GM19035 (cell line): ENCODE data around the gene FNBP1.

ENCODE experiments used
- ATAC-seq: cut with Tn5 transposase; IDR thresholded peaks from one replicate; pipeline ENCODE4 v1.9.1; 2021; ENCODE audit not compliant: unreplicated experiment

The FNBP1 gene

GRCh38 chr9:130042885-130043653, at the start of gene FNBP1:
FNBP1 (minus strand) TSS chr9:130043189; CDS start chr9:130042975, 214 bp downstream.
- ATAC-seq: peak; percentile 40

- ATAC-seq: no peak
Measured at GRCh38 chr9:130090915-130091314, 47.9 kb upstream of the FNBP1 start.

DNA sequence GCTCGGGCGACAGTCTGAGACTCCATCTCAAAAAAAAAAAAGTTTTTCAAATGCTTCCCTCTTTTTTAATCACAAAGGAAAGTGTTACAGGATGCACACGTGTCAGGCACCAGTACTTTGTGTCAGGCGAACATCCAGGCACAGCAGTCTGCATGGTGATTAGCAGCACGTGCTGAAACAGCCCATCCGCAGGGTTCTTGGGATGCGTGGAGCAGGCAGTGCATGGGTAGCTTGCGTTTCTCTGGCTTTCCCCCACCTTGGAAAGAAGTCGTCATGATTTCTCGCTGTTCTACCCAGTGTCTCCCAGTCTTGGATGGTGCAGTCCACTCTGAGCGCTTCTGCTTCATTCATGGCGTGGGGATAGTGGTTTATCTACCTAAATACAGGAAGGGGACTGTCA, 46.2 kb upstream of the FNBP1 start:
- no peak for ATAC-seq

DNA sequence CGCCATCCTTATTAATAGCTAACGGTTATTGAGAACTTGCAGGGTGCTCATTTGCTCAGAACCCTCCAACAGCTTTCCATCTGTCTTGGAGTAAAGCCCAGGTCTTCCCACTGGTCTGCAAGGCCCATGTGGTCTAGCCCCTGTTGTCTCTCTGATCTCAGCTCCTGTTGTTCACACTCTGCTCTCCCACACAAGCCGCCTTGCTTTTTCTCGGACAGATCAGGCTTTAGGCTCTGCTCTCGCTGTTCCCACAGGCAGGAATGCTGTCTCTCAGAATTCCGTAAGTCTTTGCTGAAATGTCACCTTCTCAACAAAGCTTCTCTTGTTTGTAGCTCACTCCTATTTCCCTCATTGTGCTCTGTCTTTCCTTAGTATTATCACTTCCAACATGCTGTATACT, 45.1 kb upstream of the FNBP1 start:
- no peak for ATAC-seq

DNA sequence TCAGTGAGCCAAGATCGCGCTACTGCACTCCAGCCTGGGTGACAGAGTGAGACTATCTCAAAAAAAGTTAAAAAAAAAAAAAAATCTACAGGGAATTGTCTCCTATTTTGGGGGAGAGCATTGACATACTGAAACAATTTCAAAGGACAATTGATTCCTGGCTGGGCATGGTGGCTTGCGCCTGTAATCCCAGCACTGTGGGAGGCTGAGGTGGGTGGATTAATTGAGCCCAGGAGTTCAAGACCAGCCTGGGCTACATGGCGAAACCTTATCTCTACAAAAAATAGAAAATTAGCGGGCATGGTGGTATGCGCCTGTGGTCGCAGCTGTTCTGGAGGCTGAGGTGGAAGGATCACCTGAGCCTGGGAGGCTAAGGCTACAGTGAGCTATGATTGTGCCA, 41.3 kb upstream of the FNBP1 start:
- no peak for ATAC-seq

DNA sequence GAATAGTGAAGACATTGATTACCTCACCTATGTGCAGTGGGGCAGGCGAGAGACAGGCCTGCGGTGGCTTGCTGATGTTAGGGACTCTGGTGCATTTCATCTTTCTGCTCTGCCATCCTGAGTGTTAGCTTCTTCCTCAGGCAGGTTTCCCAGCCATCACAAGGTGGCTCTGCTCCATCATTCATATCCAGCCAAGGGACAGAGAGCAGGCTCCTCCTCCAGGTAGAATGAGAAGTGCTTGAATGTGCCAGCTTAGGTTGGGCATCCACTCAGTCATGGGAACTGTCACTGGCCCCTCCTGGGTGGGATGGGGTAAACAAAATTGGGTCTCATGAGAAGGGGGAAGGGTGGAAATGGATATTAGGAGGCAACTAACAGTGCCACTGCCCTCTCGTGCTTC, 35.6 kb upstream of the FNBP1 start:
- ATAC-seq: no peak

- no peak for ATAC-seq
Measured at GRCh38 chr9:130073373-130073772, 30.4 kb upstream of the FNBP1 start.

- no peak for ATAC-seq
Measured at GRCh38 chr9:130072515-130073235, 29.7 kb upstream of the FNBP1 start.

- no peak for ATAC-seq
Measured at GRCh38 chr9:130069048-130069447, 26.1 kb upstream of the FNBP1 start.

DNA sequence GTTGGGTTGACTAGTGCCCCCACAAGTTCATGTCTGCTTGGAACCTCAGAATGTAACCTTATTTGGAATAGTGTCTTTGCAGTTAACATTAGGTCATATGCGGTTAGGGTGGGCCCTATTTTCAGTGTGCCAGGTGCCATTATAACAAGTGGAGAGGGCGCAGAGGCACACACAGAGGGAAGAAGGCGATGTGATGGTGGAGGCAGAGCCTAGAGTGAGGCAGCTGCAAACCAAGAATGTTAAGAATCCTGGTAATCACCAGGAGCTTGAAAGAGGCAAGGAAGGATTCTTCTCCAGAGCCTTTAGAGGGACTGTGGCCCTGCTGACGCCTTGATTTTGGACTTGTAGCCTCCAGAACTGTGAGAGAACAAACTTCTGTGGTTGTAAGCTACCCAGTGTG, 21.6 kb upstream of the FNBP1 start:
- ATAC-seq: no peak

- ATAC-seq: no peak
Measured at GRCh38 chr9:130062750-130063149, 19.8 kb upstream of the FNBP1 start.

- ATAC-seq: no peak
Measured at GRCh38 chr9:130060296-130060695, 17.3 kb upstream of the FNBP1 start.

GRCh38 chr9:130058887-130059286, 15.9 kb upstream of the FNBP1 start:
- no peak for ATAC-seq

DNA sequence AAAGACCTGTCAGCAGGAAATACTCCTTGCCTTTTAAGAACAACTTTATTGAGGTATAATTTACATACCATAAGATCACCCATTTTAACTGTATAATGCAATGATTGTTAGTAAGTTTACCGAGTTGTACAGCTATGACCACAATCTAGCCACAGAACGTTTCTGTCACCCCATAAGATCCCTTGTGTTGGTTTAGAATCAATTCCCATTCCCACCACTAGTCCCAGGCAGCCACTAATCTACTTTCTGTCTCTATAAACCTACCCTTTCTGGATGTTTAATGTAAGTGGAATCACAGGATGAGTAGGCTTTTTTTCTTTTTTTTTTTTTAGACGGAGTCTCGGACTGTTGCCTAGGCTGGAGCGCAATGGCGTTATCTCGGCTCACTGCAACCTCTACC, 15.2 kb upstream of the FNBP1 start:
- ATAC-seq: no peak

- no peak for ATAC-seq
Measured at GRCh38 chr9:130054820-130055219, 11.8 kb upstream of the FNBP1 start.

DNA sequence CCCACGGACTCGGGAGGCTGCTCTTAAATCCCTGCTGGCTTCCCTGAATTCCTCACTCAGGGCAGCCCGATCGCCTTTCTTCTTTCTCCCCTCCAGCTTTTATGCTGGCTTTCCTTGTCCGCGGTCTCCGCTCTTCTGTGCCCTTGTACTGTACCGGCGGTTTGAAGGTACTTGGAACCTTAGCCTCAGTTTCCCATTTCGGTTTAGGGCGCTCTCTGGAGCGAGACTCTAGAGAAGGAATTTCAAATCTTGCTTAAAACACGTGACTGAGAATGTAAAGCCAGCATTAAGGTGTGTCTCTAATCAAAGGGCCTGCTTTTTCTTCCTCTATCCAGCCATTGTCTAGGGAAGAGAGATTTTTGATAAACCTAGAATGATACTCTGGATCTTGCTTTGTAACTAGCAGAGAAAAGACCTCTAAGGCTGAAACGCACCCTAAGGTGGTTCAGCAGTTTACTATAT, 11.4 kb upstream of the FNBP1 start:
- ATAC-seq: no peak

DNA sequence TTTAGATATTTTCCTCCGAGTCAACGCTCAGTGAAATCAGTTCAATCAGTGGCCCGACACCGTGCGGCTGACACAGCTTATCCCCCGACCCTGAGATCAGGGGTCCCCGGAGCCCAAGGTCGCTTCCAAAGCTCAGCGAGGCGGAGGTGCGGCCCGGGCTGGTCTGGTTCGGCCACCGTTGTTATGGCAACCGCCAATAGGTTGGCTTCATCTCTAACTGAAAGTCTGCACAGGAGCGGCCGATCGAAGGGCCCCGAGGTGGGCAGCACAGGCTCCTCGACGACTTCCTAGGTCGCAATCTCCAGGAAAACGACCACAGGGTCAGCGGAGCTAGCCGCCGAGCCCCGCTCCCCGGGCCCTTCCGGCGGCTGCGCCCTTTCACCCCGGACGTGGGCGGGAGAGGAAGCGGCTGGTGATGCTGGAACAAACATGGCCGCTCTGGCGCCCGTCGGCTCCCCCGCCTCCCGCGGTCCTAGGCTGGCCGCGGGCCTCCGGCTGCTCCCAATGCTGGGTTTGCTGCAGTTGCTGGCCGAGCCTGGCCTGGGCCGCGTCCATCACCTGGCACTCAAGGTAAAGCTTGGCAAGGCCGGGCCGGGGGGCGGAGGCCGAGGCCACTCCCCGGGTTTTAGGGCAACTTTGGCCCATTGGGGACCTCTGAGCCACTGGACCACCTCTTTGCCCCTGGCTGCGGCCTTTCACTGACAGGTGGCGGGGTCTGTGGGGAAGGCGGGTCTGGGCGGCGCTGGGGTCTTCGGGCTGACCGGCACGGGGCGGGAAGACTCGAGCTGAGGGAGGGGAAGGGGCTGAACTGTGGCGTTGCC, 10.7 kb upstream of the FNBP1 start, which contains the start of gene GPR107:
Gene GPR107, plus strand, starts transcription at position 403 of the 821 bp plus-strand sequence. Its CDS starts 27 bp downstream, at position 430.
- peak; percentile 80 for ATAC-seq

DNA sequence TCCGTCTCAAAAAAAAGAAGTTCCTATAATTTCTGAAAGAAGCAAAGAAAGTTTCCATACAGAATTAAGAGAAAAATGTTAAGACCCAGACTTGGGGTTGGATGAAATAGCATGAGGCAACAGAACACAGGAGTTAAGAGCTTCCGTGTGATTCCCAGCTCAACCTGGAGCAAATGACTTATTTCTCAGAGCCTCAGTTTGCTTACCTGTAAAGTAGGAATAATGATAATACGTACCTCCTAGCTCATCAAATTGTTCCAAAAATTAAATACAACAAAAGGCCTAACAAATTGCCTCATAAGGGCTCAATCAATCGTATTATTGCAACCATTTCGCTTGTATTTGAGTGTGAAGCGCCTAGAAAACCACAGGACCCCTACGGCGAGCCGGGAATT, 10.1 kb upstream of the FNBP1 start:
- ATAC-seq: no peak

DNA sequence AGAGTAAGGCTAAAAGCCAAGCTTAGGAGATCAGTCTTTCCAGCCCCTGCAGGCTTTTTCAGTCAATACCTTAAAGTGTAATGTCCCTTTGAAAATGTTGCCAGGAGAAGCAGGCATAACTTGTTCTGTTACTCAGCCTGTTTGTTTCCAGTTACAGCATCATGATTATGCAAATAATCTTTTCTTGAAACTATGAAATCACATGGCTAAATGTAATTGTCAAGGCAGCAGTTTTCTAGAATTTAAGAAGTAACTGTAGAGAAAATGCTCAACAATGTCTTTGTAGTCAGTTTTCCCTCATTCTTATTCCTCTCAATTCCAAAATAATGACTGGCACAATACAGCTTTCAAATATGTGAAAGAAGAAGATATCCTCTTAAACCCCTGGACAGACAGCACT, 8.9 kb upstream of the FNBP1 start:
- ATAC-seq: no peak

- no peak for ATAC-seq
Measured at GRCh38 chr9:130050462-130050861, 7.5 kb upstream of the FNBP1 start.

DNA sequence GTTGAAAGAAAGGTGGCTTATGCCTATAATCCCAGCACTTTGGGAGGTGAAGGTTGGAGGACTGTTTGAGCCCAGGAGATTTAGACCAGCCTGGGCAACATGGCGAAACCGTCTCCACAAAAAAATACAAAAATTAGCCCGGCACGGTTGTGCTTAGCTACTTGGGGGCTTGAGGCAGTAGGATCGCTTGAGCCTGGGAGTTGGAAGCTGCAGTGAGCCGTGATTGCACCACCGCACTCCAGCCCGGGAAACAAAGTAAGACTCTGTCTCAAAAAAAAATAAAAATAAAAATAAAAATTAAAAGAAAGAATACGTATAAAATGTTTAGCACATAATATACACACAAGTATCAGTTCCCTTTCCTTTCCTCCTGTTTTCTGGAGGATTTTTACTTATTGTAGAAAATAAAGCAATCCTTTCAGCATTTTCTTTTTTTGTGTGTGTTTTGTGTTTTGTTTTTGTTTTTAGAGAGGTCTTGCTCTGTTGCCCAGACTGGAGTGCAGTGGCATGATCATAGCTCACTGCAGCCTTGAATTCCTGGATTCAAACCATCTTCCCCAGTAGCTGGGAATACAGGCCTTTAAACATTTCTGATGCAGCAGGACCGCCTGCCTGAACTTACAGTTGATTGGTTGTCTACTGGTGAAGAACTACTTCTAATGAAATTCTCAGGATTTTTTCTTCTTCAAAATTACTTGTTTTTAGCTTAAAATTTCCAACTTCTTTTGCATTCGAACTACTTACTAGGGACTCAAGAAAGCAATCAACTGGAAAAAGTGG, 6.6 kb upstream of the FNBP1 start:
- ATAC-seq: no peak
